Peyer's patch (tissue), 4 donors: ENCODE measurements around the gene PAX2. TPM values are rescaled to one million over a fixed set of nuclear protein-coding genes. Genes with fewer than 3 reads are reported as not detected.

Experiments
- DNase-seq, 3 donors: peaks; one replicate each; pipeline ENCODE4 v3.0.0-alpha.2; 2017 to 2019
- H3K27ac ChIP-seq, 4 donors: fragments of 200-600 bp; sonication (generic); one replicate each; pipeline ENCODE4 v1.5.1; 2016 to 2019
- H3K27me3 ChIP-seq, 2 donors: fragments of 200-600 bp; sonication (generic); one replicate each; pipeline ENCODE4 v1.5.1; 2019
- H3K36me3 ChIP-seq, 3 donors: fragments of 200-600 bp; sonication (generic); one replicate each; pipeline ENCODE4 v1.5.1; 2016 to 2019
- H3K4me1 ChIP-seq, 4 donors: fragments of 200-600 bp; sonication (generic); one replicate each; pipeline ENCODE4 v1.5.1; 2016 to 2019
- H3K4me3 ChIP-seq, 4 donors: fragments of 200-600 bp; sonication (generic); 1 replicate in 3 of 4; 2 replicates in 1 of 4; pipeline ENCODE4 v1.5.1; 2016 to 2019; ENCODE audit warnings: mild to moderate bottlenecking in 1 of 4
- H3K9me3 ChIP-seq, 4 donors: fragments of 200-600 bp; sonication (generic); one replicate each; pipeline ENCODE4 v1.5.1; 2016 to 2019; ENCODE audit warnings: mild to moderate bottlenecking in 1 of 4
- CTCF ChIP-seq, 6 experiments: fragments of 450-650 bp in 4 of 6; fragments of 200-600 bp in 2 of 6; sonication (generic) in 1 of 6; IDR thresholded peaks; one replicate each; pipeline ENCODE4 v1.5.1; 2017 to 2019; ENCODE audit warnings: antibody characterized with exemption in 6 of 6, mild to moderate bottlenecking in 3 of 6, moderate library complexity in 1 of 6
- POLR2A ChIP-seq, 2 donors: fragments of 450-650 bp; IDR thresholded peaks; one replicate each; pipeline ENCODE4 v1.5.1; 2017; ENCODE audit warnings: antibody characterized with exemption in 2 of 2, mild to moderate bottlenecking in 2 of 2, moderate library complexity in 2 of 2
- total RNA-seq, 4 donors: library from RNA; depleted of rRNA; stranded (reverse); fragments of >200 nt; gene quantifications; one replicate each; pipeline ENCODE4 v1.1.0, GENCODE V29; 2016

Gene PAX2
- total RNA-seq, 4 donors from 2014 or later = not detected

- Histone ChIP-seq H3K27me3 (no peaks in the 10 kb centered on the region), H3K36me3 (no peaks in the 10 kb centered on the region), H3K4me1 (no peaks in the 10 kb centered on the region), H3K4me3 (no peak overlapping the region), H3K27ac (no peak overlapping the region), H3K9me3 (no peaks in the 10 kb centered on the region)
- no peak for DNase-seq
- TF ChIP-seq POLR2A (IDR thresholded peaks at IDR 0.05) = no peak
- TF ChIP-seq CTCF (IDR thresholded peaks at IDR 0.05) = no peak
These were observed 91.5 kb downstream of the PAX2 start for GRCh38 chr10:100836891-100837290.

DNA sequence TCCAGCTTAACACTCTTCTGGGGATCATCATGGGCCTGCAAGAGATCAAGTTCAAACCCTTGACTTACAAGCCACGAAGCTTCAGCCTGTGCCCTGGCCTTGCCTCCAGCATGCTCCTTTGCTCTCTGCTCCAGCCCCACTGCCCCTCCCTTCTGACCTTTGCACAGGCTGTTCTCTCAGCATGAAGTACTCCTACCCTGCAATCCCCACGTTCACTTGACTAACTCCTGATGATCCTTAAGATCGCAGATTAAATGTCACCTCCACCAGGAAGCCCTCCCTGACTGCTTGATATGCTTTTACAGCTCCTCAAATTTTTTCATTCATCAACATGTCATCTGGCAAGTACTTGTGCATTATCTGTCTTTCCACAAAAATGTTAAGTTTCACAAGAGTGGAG lies 91.9 kb downstream of the PAX2 start:
- Histone ChIP-seq H3K9me3 (no peaks in the 10 kb centered on the region), H3K27ac (no peak overlapping the region), H3K4me1 (no peaks in the 10 kb centered on the region), H3K4me3 (no peak overlapping the region), H3K27me3 (no peaks in the 10 kb centered on the region), H3K36me3 (no peaks in the 10 kb centered on the region)
- DNase-seq = peak in 1 of 3 donors; percentile 65
- TF ChIP-seq CTCF (IDR thresholded peaks at IDR 0.05) = no peak

GRCh38 chr10:100838986-100839385 lies 93.6 kb downstream of the PAX2 start:
- no peaks in the 10 kb centered on the region for H3K27me3 ChIP-seq
- H3K9me3 ChIP-seq = no peaks in the 10 kb centered on the region
- H3K4me1 ChIP-seq = no peaks in the 10 kb centered on the region
- no peaks in the 10 kb centered on the region for H3K36me3 ChIP-seq
- no peak for DNase-seq
- no peak overlapping the region for H3K27ac ChIP-seq
- no peak overlapping the region for H3K4me3 ChIP-seq
- TF ChIP-seq POLR2A (IDR thresholded peaks at IDR 0.05) (no peak), CTCF (IDR thresholded peaks at IDR 0.05) (no peak)

GRCh38 chr10:100841528-100841927 lies 96.1 kb downstream of the PAX2 start:
- Histone ChIP-seq H3K4me1 (no peaks in the 10 kb centered on the region), H3K9me3 (no peaks in the 10 kb centered on the region), H3K36me3 (no peaks in the 10 kb centered on the region), H3K27ac (no peak overlapping the region), H3K27me3 (no peaks in the 10 kb centered on the region), H3K4me3 (no peak overlapping the region)
- no peak for DNase-seq
- no peak for TF ChIP-seq CTCF (IDR thresholded peaks at IDR 0.05)

DNA sequence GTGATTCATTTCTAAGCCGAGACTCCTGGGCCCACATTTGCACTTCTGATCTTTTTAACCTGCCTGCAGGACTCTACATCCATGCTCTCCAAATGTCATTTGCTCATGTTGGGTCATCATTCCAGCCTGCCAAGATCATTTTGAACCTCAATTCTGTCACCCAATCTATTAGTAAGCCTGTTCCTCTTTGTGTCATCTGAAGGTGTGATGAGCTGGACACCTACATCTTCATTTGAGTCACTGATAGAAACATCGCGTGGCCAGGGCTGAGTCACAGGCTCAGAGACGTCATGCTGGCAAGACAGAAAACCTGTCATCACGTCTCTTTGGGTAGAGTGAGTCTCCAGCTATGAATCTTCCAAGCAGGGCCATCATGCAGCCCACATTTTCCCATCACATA lies 102.1 kb downstream of the PAX2 start:
- no peak for DNase-seq
- H3K36me3 ChIP-seq = no peaks in the 10 kb centered on the region
- no peak overlapping the region for H3K27ac ChIP-seq
- H3K9me3 ChIP-seq = no peaks in the 10 kb centered on the region
- no peaks in the 10 kb centered on the region for H3K27me3 ChIP-seq
- no peak overlapping the region for H3K4me3 ChIP-seq
- H3K4me1 ChIP-seq = no peaks in the 10 kb centered on the region
- no peak for TF ChIP-seq CTCF (IDR thresholded peaks at IDR 0.05)
- no peak for TF ChIP-seq POLR2A (IDR thresholded peaks at IDR 0.05)

DNA sequence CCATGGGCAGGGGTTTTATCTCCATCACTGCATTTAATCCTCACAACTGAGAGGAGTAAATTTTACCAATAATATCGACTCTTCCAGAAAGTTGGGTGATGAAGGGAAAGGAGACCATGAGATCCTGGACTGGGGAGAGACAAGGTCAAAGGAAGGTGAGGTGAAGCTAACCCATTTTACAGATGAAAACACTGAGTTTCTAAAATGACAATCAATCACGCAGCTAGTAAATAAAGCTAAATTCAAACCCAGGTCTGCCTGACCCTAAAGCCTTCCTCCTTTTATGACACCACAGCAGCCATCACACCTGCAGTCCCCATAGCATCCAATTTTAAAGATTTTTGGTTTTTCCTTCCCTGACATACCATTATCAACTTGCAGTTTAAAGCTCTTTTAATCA lies 103.4 kb downstream of the PAX2 start:
- no peaks in the 10 kb centered on the region for H3K36me3 ChIP-seq
- DNase-seq = no peak
- no peak overlapping the region for H3K27ac ChIP-seq
- H3K27me3 ChIP-seq = no peaks in the 10 kb centered on the region
- TF ChIP-seq CTCF (IDR thresholded peaks at IDR 0.05) (no peak), POLR2A (IDR thresholded peaks at IDR 0.05) (no peak)
- H3K9me3 ChIP-seq = no peaks in the 10 kb centered on the region
- no peak overlapping the region for H3K4me3 ChIP-seq
- H3K4me1 ChIP-seq = no peaks in the 10 kb centered on the region
